ENCODE data around the gene AGGF1. TPM values are rescaled to one million over a fixed set of nuclear protein-coding genes. Genes with fewer than 3 reads are reported as not detected.

The AGGF1 gene
- total RNA-seq, 2 experiments from 2014 or later, result 20.3 to 23.0 TPM

DNA sequence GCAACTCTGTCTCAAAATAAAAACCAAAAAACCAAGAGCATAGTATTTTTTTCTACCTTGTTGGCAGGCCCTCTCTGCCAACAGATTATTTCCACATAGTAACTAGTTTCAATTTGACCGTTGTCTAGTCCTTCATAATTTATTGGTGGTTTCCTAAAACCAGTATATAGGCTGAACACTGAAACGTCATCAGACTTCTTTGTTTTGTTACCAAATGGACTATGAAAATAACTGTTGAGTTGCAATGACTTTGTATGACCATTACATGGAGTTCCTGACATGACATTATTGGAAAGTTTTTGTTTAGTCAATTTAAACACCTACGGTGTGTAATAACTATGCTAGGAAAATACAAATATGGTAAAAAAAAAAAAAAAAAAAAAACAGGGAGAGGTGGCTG, 1.7 kb downstream of the AGGF1 start:
- intact Hi-C loops (cut with micrococcal nuclease), result loop anchor here (5.0 kb wide), 1 partner anchor 175 kb away; no protein-coding TSS in a partner anchor
- CTCF ChIA-PET, result no interaction called here

GRCh38 chr5:77032635-77033034, 2.4 kb downstream of the AGGF1 start:
- Mint-ChIP-seq H3K4me1 (ENCODE audit: low read depth) (peaks cover 27% of the 10 kb centered on the region), H3K4me3 (no peak overlapping the region), H3K27me3 (ENCODE audit: low read depth) (no peaks in the 10 kb centered on the region), H3K9me3 (peaks cover 13% of the 10 kb centered on the region), H3K36me3 (ENCODE audit: low read depth) (peaks cover 20% of the 10 kb centered on the region), H3K27ac (no peak overlapping the region)
- CTCF ChIA-PET, result interaction anchor here (0.6 to 0.9 kb wide), 2 partner anchors 31 to 753 kb away, joined by 3 read pairs; no protein-coding TSS in a partner anchor
- intact Hi-C loops (cut with micrococcal nuclease), result loop anchor here (5.0 kb wide), 1 partner anchor 175 kb away; no protein-coding TSS in a partner anchor
- no peak for DNase-seq

More for the DNA sequence above, 1.7 kb downstream of the AGGF1 start:
- no peak overlapping the region for H3K27ac Mint-ChIP-seq
- H3K4me1 Mint-ChIP-seq (ENCODE audit: low read depth), result peaks cover 25% of the 10 kb centered on the region
- no peaks in the 10 kb centered on the region for H3K27me3 Mint-ChIP-seq (ENCODE audit: low read depth)
- DNase-seq, result no peak
- H3K36me3 Mint-ChIP-seq (ENCODE audit: low read depth), result peaks cover 17% of the 10 kb centered on the region
- H3K4me3 Mint-ChIP-seq, result peak overlapping the region; percentile 91
- H3K9me3 Mint-ChIP-seq, result peaks cover 13% of the 10 kb centered on the region

DNA sequence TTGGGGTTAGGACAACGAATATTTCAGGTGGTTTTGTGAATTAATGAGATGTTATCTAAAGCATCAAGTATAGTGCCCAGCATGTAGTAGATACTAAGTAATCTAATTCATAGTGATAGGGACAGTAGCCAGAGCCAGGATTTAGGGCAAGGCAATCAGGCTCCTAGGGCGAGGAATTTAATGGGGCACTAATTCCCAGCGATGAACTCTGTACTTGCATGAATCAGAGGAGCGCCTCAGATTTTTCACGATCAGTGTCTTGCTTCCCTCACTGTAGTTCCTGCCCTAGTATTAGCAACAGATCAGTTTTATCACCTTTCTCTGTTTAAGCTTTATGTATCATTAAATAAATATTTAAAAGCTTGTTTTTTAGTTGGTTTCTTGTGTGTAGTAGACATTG, 3.1 kb downstream of the AGGF1 start:
- Mint-ChIP-seq H3K27ac (no peak overlapping the region), H3K4me1 (ENCODE audit: low read depth) (peaks cover 27% of the 10 kb centered on the region), H3K9me3 (peaks cover 10% of the 10 kb centered on the region), H3K27me3 (ENCODE audit: low read depth) (no peaks in the 10 kb centered on the region), H3K4me3 (no peak overlapping the region), H3K36me3 (ENCODE audit: low read depth) (peaks cover 20% of the 10 kb centered on the region)
- intact Hi-C loops (cut with micrococcal nuclease), result loop anchor here (5.0 kb wide), 1 partner anchor 176 kb away; no protein-coding TSS in a partner anchor
- no peak for DNase-seq
- CTCF ChIA-PET, result interaction anchor here (0.9 kb wide), 1 partner anchor 752 kb away, joined by 3 read pairs; no protein-coding TSS in a partner anchor

GRCh38 chr5:77035950-77036349, 5.7 kb downstream of the AGGF1 start:
- no peaks in the 10 kb centered on the region for H3K9me3 Mint-ChIP-seq
- peaks cover 22% of the 10 kb centered on the region for H3K36me3 Mint-ChIP-seq (ENCODE audit: low read depth)
- CTCF ChIA-PET, result no interaction called here
- no peak overlapping the region for H3K4me3 Mint-ChIP-seq
- DNase-seq, result no peak
- H3K27ac Mint-ChIP-seq, result no peak overlapping the region
- peaks cover 22% of the 10 kb centered on the region for H3K4me1 Mint-ChIP-seq (ENCODE audit: low read depth)
- intact Hi-C loops (cut with micrococcal nuclease), result no loop called here
- no peaks in the 10 kb centered on the region for H3K27me3 Mint-ChIP-seq (ENCODE audit: low read depth)

DNA sequence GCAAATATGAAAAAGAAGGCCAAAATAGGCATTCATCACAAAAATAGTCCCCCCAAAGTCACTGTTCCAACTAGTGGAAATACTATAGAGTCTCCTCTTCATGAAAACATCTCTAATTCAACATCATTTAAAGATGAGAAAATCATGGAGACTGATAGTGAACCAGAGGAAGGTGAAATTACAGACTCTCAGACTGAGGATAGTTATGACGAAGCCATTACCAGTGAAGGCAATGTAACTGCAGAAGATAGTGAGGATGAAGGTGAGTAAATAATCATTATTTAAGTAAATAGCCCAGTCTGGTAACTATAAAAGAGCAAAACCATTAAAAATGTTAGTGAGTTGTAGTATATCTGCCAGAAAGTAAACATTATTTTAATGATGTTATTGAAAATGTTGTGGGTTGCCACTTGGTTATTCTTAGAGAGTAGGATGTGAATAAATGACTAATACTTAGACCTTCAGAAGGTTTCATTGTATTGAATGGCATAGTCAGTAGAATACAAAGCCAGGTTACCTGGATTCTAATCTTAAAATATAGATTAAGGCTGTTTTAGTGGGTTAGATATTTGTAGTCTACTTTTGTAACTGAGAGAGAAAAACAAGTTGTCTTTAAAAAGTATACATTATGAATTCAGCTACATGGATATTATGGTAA, 16.3 kb downstream of the AGGF1 start:
- H3K9me3 Mint-ChIP-seq, result no peaks in the 10 kb centered on the region
- CTCF ChIA-PET, result no interaction called here
- no peak for DNase-seq
- H3K36me3 Mint-ChIP-seq (ENCODE audit: low read depth), result peaks cover 24% of the 10 kb centered on the region
- peaks cover 8% of the 10 kb centered on the region for H3K4me1 Mint-ChIP-seq (ENCODE audit: low read depth)
- H3K27ac Mint-ChIP-seq, result no peak overlapping the region
- no peak overlapping the region for H3K4me3 Mint-ChIP-seq
- no peaks in the 10 kb centered on the region for H3K27me3 Mint-ChIP-seq (ENCODE audit: low read depth)
- intact Hi-C loops (cut with micrococcal nuclease), result no loop called here

DNA sequence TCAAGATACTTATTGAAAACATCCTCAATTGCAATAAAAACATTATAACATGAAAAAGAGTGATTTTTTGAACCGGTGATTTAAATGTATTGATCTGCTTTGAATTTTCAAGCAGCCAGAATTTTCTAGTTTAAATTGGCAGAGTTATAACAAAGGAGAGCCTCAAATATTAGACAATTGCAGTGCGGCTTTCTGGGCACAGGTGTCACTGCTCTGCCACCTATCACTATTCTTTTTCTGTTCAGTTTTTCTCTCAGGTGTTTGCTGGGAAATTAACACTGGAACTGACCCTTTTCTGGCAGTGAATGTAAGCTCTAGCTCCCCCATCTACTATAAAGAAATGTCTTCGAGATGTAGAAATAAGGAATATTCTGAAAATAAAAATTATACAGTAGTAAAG, 33.8 kb downstream of the AGGF1 start:
- Mint-ChIP-seq H3K4me3 (no peak overlapping the region), H3K9me3 (no peaks in the 10 kb centered on the region), H3K27me3 (ENCODE audit: low read depth) (no peaks in the 10 kb centered on the region), H3K4me1 (ENCODE audit: low read depth) (no peaks in the 10 kb centered on the region), H3K36me3 (ENCODE audit: low read depth) (peaks cover 41% of the 10 kb centered on the region), H3K27ac (no peak overlapping the region)
- intact Hi-C loops (cut with micrococcal nuclease), result no loop called here
- CTCF ChIA-PET, result no interaction called here
- DNase-seq, result no peak

DNA sequence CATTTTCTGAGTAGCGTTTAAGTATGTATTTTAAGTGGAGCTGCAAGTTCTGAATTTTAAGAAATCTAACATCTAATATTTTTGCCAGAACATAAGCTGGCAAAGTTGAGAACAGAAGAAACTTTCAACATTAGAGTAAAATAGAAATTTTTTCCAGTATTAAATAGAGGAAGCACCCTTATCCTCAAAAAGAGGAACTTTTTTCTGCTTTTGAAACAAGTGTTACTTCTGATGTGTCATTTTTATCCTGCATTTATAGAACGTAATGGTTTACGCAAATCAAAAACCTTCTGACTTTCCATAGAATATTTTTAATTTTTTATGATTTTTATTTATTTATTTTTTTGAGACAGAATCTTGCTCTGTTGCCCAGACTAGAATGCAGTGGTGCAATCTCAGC, 35.1 kb downstream of the AGGF1 start:
- H3K4me3 Mint-ChIP-seq, result no peak overlapping the region
- CTCF ChIA-PET, result no interaction called here
- no peak for DNase-seq
- no peaks in the 10 kb centered on the region for H3K27me3 Mint-ChIP-seq (ENCODE audit: low read depth)
- no peaks in the 10 kb centered on the region for H3K4me1 Mint-ChIP-seq (ENCODE audit: low read depth)
- intact Hi-C loops (cut with micrococcal nuclease), result no loop called here
- no peak overlapping the region for H3K27ac Mint-ChIP-seq
- H3K9me3 Mint-ChIP-seq, result no peaks in the 10 kb centered on the region
- H3K36me3 Mint-ChIP-seq (ENCODE audit: low read depth), result peaks cover 40% of the 10 kb centered on the region

- Mint-ChIP-seq H3K27ac (no peak overlapping the region), H3K27me3 (ENCODE audit: low read depth) (no peaks in the 10 kb centered on the region), H3K9me3 (no peaks in the 10 kb centered on the region), H3K36me3 (ENCODE audit: low read depth) (peaks cover 43% of the 10 kb centered on the region), H3K4me3 (no peak overlapping the region), H3K4me1 (ENCODE audit: low read depth) (no peaks in the 10 kb centered on the region)
- intact Hi-C loops (cut with micrococcal nuclease), result no loop called here
- no peak for DNase-seq
- CTCF ChIA-PET, result interaction anchor here (0.8 to 3.3 kb wide), 2 partner anchors 9 to 12 kb away, joined by 3 to 14 read pairs; no protein-coding TSS in a partner anchor
Observed at GRCh38 chr5:77066184-77066583, 36.0 kb downstream of the AGGF1 start.

- peaks cover 37% of the 10 kb centered on the region for H3K36me3 Mint-ChIP-seq (ENCODE audit: low read depth)
- H3K4me1 Mint-ChIP-seq (ENCODE audit: low read depth), result no peaks in the 10 kb centered on the region
- no peak overlapping the region for H3K27ac Mint-ChIP-seq
- H3K27me3 Mint-ChIP-seq (ENCODE audit: low read depth), result no peaks in the 10 kb centered on the region
- no peaks in the 10 kb centered on the region for H3K9me3 Mint-ChIP-seq
- intact Hi-C loops (cut with micrococcal nuclease), result no loop called here
- CTCF ChIA-PET, result interaction anchor here (0.8 to 3.3 kb wide), 2 partner anchors 8 to 11 kb away, joined by 3 to 14 read pairs; no protein-coding TSS in a partner anchor
- no peak overlapping the region for H3K4me3 Mint-ChIP-seq
- DNase-seq, result no peak
Observed at GRCh38 chr5:77066823-77067442, 36.7 kb downstream of the AGGF1 start.

DNA sequence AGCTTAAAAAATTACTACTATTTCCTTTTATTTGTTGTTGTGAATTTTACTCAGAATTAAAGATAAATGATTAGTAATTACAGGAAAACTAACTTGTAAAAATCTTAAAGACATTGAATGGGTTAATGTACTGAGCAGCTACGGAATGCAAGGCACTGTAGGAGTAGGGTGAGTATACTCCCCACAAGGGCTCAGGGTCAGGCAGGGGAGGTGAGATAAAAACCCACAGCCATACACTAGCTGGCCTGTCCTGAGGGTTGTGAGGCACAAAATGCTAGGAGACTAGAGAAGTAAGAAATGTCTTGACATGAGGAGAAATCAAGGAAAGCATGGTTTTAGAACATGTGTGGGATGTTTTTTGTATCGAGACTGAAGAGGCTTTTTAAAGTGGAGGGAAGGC, 43.5 kb downstream of the AGGF1 start:
- Mint-ChIP-seq H3K27me3 (ENCODE audit: low read depth) (no peaks in the 10 kb centered on the region), H3K27ac (no peak overlapping the region), H3K36me3 (ENCODE audit: low read depth) (peaks cover 15% of the 10 kb centered on the region), H3K4me3 (no peak overlapping the region), H3K4me1 (ENCODE audit: low read depth) (peaks cover 7% of the 10 kb centered on the region), H3K9me3 (no peaks in the 10 kb centered on the region)
- no peak for DNase-seq
- CTCF ChIA-PET, result no interaction called here
- intact Hi-C loops (cut with micrococcal nuclease), result loop anchor here (10.0 kb wide), 1 partner anchor 469 kb away; no protein-coding TSS in a partner anchor

DNA sequence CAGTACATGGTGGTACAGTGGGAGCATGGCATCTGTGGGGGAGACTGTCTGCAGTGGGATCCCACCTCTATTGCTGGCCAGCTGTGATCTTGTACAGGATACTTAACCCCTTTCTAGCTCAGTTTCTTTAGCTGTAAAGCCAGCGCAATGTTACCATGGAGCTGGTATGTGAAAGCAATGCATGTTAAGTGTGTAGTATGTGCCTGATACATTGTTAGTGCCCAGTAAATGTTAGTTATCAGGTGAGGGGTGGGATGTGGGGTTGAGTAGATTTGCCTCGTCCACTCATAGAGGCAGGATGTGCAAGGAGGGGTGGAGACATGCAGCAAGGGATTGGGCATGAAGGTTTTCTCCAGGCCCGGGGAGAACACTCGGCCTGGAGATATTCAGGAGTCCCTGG, 44.5 kb downstream of the AGGF1 start:
- Mint-ChIP-seq H3K4me1 (ENCODE audit: low read depth) (peaks cover 7% of the 10 kb centered on the region), H3K9me3 (no peaks in the 10 kb centered on the region), H3K27me3 (ENCODE audit: low read depth) (no peaks in the 10 kb centered on the region), H3K36me3 (ENCODE audit: low read depth) (peaks cover 8% of the 10 kb centered on the region), H3K4me3 (no peak overlapping the region), H3K27ac (no peak overlapping the region)
- intact Hi-C loops (cut with micrococcal nuclease), result loop anchor here (10.0 kb wide), 1 partner anchor 470 kb away; no protein-coding TSS in a partner anchor
- CTCF ChIA-PET, result interaction anchor here (0.7 kb wide), 1 partner anchor 8 kb away, joined by 3 read pairs; no protein-coding TSS in a partner anchor
- no peak for DNase-seq

- H3K27ac Mint-ChIP-seq, result no peak overlapping the region
- peak overlapping the region; percentile 37 for H3K4me3 Mint-ChIP-seq
- CTCF ChIA-PET, result interaction anchor here (0.5 to 3.9 kb wide), 20 partner anchors 10 to 1329 kb away, joined by 3 to 40 read pairs (median 4); partner anchors contain the start of genes AGGF1 and ZBED3
- peak; percentile 61 for DNase-seq
- peaks cover 7% of the 10 kb centered on the region for H3K4me1 Mint-ChIP-seq (ENCODE audit: low read depth)
- peaks cover 2% of the 10 kb centered on the region for H3K36me3 Mint-ChIP-seq (ENCODE audit: low read depth)
- intact Hi-C loops (cut with micrococcal nuclease), result loop anchor here (1.0 to 10.0 kb wide), 5 partner anchors 9 to 472 kb away; partner anchors contain the start of genes F2R and WDR41
- H3K9me3 Mint-ChIP-seq, result no peaks in the 10 kb centered on the region
- H3K27me3 Mint-ChIP-seq (ENCODE audit: low read depth), result no peaks in the 10 kb centered on the region
Observed at GRCh38 chr5:77076961-77077828, 47.0 kb downstream of the AGGF1 start.
